HG03108 (cell line): ENCODE data around the gene HIF1A.
"Not testable (repeated sequence)": the region's sequence is repeated elsewhere in the genome, so short reads cannot be mapped to it uniquely, and the experiment has no call there.

Source experiments
- ATAC-seq: cut with Tn5 transposase; IDR thresholded peaks from one replicate; pipeline ENCODE4 v1.9.1; 2021; ENCODE audit warnings: moderate library complexity; ENCODE audit not compliant: unreplicated experiment

The HIF1A gene

DNA sequence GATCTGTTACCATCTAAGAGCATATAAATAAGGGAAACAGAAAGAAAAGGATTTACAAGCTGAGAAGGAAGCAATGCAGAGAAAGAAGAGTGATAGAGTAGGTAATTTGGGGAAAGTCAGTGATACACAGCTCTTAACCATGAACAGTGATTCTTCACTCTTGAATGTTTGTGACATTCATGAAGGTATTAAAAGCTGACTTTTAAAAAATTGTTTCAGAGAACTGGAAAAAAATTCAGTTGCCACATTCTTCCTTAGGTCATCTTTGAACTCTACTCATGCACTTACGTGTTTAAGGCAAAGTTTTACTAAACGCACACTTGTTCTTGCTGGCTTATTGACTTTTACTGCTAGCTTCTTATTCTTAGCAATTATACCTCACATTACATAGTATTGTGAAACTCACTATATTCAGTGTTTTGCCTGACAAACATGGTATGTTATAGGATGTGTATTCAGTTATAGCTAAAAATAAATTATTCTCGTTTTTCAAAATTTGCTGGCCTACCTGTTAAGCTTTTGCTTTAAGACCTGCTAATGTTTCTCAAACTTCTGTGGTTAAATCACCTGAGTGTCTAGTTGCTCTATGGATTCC, 10.9 kb downstream of the HIF1A start:
- no peak for ATAC-seq

DNA sequence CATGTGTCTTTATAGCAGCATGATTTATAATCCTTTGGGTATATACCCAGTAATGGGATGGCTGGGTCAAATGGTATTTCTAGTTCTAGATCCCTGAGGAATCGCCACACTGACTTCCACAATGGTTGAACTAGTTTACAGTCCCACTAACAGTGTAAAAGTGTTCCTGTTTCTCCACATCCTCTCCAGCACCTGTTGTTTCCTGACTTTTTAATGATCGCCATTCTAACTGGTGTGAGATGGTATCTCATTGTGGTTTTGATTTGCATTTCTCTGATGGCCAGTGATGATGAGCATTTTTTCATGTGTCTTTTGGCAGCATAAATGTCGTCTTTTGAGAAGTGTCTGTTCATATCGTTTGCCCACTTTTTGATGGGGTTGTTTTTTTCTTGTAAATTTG, 12.5 kb downstream of the HIF1A start:
- not testable (repeated sequence) for ATAC-seq

DNA sequence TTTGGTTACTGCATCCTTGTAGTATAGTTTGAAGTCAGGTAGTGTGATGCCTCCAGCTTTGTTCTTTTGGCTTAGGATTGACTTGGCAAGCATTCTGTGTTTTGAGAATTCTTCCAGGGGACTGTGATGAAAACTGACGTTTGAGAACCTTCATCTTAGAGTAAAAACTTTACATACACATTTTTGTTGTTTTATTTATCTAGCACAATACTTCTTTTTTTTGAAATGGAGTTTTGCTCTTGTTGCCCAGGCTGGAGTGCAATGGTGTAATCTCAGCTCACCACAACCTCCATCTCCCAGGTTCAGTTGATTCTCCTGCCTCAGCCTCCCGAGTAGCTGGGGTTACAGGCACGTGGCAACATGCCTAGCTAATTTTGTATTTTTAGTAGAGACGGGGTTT, 13.4 kb downstream of the HIF1A start:
- ATAC-seq = not testable (repeated sequence)

DNA sequence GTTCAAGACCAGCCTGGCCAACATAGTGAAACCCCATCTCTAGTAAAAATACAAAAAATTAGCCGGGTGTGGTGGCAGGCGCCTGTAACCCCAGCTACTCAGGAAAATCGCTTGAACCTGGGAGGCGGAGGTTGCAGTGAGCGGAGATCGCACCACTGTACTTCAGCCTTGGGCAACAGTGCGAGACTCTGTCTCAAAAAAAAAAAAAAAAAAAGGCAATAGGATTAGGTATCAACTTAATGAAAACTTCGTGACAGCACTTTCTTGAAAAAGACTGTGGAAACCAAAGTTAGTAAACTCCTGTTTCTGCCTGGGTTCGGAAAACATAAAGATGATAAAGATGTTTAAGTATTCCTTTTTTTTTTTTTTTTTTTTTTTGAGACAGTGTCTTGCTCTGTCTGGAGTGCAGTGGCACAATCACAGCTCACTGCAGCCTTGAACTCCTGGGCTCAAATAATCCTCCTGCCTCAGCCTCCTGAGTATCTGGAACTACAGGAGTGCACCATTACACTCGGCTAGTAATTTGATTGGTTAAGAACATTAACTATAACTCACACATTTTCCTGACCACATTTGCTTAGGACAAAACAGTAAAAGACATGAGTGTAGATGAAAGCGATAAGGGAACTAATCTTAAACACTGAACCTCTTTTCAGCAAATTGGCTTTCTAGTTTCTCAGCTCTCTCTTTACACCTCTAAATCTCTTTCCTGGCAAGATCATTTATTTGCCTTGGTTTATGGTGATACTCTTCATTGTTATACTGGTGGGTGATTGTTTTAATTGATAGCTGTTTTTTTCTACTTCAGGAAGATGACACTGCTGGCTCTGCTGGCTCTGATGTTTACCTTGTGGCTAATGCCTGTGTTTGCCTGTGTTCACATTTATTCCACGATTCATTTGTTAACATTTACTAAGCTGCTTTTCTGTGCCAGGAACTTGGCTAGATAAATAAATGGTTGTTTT, 15.8 kb downstream of the HIF1A start:
- no peak for ATAC-seq

DNA sequence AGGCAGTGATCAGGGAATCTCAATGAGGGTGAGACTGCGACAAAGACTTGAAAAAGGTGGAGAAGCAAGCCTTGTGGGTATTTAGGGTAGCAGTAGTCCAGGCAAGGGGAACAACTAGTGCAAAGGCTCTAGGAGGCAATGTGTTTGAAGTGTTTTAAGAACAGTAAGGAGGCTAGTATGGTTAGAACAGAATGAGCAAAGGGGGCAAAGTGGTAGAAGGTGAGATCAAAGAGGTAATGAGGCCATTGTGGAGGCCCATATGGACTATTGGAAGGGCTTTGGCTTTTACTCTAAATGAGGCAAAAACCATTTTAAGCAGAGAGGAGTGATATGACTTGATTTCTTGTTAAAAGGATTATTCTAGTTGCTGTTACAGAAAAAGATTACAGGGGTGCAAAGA, 16.8 kb downstream of the HIF1A start:
- ATAC-seq = no peak

DNA sequence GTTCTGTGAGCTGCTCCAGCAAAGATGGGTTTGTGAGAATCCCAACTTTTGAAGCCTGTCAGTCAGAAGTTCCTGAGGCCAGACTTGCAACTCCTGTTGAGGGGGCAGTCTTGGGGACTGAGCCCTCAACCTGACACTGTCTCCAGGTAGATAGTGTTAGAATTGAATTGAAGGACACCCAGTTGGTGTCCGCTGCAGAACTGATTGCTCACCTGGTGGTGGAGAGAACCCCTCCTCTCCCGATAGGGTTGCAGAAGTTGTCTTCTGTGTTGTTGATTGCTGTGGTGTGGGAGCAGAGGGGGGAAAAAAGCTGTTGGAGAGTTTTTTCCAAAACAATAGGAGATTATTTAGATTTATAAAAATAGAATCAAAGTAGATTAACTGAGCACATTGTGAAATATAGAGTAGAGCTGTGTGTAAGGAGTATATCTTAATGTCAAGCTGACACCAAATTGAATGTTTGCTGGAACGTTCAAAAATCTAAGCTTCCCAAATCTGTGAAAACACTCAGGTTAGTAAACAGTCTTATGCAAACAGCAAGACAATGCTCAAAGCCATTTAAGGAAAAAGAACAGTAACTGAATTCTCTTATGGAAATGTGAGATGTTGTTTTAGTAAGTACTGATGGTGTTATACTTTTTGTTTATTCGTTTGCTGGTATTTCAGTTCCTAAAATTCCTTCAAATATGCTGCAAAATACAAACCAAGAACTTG, 18.6 kb downstream of the HIF1A start:
- no peak for ATAC-seq

DNA sequence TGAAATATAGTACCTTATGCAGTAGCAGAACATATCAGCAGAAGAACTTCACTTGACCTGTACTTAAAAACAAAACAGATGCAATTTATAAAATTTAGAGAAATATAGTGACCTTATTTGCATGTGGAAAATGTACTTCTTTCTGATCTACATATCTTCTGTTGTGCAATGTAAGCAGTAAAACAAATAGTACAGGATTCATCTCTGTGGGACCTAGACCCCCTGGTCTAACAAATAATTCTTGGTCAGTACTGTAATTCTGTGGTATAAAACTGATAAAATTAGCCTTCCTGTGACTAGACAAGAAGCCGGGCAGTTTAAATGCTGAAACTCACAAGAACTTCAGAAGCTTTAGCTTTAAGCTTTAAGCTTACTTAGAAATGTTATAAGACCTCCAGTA, 21.6 kb downstream of the HIF1A start:
- no peak for ATAC-seq

DNA sequence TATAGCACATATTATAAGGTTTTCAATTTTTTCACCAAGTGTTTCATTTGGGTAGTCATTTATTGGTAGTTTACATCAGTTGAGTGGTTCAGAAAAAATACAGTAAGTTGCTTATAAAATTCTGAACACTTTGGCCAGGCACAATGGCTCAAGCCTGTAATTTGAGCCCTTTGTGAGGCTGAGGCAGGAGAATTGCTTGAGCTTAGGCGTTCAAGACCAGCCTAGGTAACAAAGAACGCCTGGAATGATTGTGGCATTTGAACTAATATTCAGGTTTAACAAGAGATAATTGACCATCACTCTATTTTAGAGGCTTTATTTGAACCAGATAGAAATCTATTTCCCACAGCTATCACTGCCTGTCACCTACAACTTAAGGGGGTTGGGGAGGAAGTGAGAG, 22.7 kb downstream of the HIF1A start:
- ATAC-seq = no peak

DNA sequence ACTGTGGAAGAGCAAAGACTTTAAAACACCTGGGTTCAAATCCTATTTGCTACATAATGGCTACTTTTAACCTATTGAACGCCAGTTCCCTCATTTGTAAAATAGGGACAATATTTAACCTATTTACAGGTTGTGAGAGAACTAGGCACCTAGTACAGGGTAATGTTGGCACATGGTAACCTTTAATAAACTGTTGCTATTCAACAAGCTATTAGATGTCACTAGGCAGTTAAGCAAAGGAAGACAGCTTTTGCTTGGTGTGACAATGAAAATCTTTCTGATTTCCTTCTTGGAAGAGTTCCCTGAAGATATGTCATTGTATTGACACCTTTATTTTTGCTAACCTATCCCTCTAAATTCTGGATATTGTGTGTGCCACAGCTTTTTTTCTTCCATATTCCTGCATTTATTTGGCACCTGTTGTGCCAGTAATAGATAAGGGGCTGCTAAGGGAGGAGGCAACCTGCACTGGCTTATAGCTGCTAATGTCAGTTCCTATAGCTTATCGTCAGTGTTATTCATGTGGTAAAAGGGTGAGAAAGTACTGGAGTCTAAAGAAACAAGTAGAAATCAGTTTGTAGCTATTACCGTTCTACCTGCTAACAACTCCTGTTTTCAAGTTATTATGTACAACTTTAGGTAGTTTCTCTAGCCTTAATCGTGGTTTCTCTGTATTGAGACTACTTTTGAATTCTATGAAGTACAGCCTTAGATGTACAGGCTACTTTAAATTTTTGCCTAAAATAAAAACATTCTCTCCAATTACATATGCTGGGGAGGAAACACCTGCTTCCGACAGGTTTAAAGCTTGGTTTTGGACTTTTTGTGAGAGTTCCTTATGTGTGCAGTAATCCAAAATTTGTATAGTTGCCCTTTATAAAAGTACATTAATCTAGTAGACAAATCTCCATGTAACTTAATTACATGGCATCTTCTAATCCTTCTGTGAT, 24.3 kb downstream of the HIF1A start:
- no peak for ATAC-seq

DNA sequence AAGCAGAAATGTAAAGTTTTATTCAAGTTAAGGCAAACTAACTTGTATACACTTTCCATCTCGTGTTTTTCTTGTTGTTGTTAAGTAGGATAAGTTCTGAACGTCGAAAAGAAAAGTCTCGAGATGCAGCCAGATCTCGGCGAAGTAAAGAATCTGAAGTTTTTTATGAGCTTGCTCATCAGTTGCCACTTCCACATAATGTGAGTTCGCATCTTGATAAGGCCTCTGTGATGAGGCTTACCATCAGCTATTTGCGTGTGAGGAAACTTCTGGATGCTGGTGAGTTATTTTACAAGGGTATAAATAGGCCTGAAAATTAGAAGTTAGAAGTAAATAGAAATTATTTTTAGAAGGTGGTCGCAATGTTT, 25.0 kb downstream of the HIF1A start:
- no peak for ATAC-seq

DNA sequence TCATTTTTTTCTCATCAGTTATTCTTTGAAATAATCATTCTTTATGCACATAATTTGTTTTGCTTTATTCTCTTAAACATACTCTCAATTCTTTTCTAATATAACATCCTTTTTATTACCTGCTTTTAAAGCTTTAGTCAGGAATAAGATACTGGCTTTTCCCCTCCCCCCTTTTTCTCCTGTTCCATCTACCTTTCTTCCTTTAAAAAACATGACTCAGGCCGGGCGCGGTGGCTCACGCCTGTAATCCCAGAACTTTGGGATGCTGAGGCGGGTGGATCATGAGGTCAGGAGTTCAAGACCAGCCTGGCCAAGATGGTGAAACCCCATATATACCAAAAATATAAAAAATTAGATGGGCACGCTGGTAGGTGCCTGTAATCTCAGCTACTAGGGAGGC, 25.4 kb downstream of the HIF1A start:
- ATAC-seq = no peak

DNA sequence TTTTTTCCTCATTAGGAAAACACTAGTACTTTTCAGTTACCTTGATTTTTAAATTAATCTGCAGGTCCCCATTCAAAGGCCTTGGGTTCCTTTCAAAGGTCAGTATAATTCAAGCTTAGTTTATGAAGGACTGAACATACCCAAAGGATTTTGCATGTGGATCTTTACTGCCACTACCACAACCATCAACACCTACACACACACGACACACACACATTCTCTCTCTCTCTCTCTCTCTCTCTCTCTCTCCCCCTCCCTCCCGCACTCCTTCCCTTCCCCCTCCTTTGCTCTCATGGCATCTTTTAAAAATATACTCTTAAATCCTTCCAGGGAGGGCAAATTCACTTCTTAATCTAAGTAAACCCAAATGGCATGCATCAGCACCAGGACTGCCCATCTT, 28.8 kb downstream of the HIF1A start:
- no peak for ATAC-seq

DNA sequence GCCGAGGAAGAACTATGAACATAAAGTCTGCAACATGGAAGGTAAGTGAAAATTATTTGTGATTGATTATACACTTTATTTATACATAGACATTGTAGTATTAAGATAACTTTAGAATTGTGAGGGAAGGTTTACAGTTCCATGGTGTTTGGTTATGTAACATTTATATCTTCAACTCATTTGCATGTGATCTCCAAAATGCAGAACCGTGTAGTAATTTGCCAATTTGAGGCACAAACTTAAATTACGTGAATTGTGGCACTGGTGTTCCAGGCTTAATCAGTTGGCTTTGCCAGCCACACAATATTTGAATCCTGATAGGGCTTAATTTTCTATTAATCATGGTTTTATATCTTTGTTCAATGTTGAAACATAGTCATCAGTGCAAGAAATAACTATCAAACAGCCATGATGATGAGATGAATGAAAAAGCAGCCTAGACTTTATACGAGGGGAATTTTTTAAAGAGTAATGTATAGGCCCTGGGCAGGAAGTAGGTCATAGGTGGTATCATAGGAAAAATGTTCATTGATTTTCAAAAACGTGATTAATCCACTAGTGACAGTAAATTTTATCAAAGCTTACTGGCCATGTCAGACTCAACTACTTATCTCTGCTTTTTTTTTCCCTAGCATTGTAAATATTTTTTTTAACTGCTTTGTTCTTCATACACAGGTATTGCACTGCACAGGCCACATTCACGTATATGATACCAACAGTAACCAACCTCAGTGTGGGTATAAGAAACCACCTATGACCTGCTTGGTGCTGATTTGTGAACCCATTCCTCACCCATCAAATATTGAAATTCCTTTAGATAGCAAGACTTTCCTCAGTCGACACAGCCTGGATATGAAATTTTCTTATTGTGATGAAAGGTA, 31.7 kb downstream of the HIF1A start:
- no peak for ATAC-seq

DNA sequence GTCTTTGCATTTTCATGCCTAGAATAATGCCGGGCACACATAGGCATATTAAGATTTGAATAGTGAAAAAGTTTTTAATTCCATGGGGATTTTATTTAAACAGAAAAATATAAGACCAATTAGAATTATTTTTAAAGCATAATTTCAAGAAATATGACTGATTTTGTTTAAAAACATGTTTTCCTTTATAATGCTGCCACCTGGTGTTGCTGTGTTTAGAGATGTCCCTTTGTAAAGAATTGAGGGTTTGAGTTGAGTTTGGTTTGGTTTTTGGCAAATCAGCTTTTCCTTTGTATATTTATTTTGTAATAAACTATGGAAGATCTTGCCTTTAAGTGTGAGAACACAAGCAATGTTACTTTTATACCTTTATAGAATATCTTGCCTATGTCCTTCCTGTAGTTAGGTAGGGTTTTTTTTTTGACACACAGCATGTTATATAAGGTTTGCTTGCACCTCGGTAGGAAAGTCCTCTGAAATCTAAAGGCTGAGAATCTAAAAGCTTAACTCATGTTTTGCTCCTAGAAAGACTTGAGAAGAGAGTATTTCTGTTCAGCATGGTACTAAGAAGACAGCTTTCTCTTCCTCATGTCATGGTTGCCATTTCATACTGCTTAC, 35.6 kb downstream of the HIF1A start:
- no peak for ATAC-seq

DNA sequence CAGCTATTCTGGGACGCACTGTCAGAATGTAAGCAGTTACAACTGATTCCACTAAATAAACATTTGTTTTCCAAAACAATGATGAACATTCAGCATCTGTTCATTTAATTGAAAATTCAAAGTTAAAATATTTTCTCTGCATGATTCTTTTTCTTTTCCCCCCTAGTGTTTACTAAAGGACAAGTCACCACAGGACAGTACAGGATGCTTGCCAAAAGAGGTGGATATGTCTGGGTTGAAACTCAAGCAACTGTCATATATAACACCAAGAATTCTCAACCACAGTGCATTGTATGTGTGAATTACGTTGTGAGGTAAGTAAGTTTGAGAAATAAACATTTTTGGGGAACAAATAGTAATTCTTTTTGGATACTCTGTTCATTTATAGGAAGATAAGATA, 38.7 kb downstream of the HIF1A start:
- no peak for ATAC-seq

DNA sequence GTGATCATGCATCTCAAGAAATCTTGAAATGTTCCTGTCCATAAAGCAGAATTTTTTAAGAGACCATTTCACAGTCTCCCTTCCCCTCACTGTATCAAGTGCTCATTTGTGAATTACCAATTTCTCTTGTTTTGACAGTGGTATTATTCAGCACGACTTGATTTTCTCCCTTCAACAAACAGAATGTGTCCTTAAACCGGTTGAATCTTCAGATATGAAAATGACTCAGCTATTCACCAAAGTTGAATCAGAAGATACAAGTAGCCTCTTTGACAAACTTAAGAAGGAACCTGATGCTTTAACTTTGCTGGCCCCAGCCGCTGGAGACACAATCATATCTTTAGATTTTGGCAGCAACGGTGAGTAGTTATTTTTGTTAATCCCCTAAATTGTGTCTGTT, 41.4 kb downstream of the HIF1A start:
- ATAC-seq = no peak

DNA sequence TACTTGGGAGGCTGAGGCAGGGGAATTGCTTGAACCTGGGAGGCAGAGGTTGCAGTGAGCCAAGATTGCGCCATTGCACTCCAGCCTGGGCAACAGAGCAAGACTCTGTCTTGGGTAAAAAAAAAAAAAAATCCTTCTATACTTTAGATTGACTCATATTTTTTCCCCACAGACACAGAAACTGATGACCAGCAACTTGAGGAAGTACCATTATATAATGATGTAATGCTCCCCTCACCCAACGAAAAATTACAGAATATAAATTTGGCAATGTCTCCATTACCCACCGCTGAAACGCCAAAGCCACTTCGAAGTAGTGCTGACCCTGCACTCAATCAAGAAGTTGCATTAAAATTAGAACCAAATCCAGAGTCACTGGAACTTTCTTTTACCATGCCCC, 42.6 kb downstream of the HIF1A start:
- ATAC-seq = no peak

DNA sequence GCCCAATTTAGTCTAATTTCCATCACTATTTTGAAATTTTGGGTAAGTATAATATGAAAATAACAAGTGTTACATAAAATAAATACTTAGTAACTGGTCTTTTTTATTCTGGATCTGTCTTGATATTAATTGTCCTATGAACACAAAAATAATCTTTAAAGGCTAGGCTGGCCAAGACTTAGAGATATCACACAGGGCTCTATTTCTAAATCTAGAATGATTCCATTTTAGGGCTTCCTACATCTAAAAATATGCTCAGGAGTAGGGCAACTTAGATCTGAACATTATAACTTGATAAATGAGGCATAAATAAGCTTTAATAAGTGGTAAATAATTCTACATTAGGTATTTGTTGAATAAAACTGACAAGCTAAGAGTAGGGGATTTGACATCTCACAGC, 43.8 kb downstream of the HIF1A start:
- no peak for ATAC-seq

DNA sequence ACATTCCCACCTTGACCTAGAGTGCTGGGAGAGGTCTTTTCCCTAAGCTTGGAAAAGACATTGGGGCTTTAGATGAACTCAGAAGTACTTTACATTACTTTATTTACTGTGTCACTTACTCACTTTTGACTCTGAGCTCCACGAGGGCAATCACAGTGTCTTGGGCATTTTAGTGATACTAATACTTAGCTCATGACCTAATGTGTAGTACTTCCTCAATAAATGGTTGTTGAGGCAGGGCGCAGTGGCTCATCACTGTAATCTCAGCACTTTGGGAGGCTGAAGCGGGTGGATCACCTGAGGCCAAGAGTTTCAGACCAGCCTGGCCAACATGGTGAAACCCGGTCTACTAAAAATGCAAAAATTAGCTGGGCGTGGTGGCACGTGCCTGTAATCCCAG, 47.1 kb downstream of the HIF1A start:
- ATAC-seq = no peak
